T47D (cell line): ENCODE data around the gene C7orf57.

Source experiments
- DNase-seq, 2 experiments: peaks; one replicate each; pipeline versions ENCODE4 v3.0.0 to v3.0.0-alpha.2; 2011 to 2012; ENCODE audit warnings: low read depth in 1 of 2, low spot score in 1 of 2
- JUND ChIP-seq: IDR thresholded peaks from 2 replicates; pipeline ENCODE4 v1.6.1; 2012; ENCODE audit warnings: low read depth
- in situ Hi-C: cut with HindIII; loops from 2 replicates; pipeline ENCODE4 v1.10.0; 2016; ENCODE audit warnings: low sequenced_read_pairs, low pct_unique_long_range_greater_than_20kb

Gene C7orf57

GRCh38 chr7:48009257-48009656 is 26.1 kb upstream of the C7orf57 start:
- no peak for DNase-seq
- in situ Hi-C loops, result no loop called here
- TF ChIP-seq JUND, result no peak

- TF ChIP-seq JUND, result no peak
- DNase-seq, result no peak
- in situ Hi-C loops, result no loop called here
Measured at GRCh38 chr7:48009954-48010353, 25.4 kb upstream of the C7orf57 start.

- in situ Hi-C loops, result no loop called here
- DNase-seq, result no peak
- no peak for TF ChIP-seq JUND
Measured at GRCh38 chr7:48011323-48011722, 24.0 kb upstream of the C7orf57 start.

GRCh38 chr7:48011951-48012350 is 23.4 kb upstream of the C7orf57 start:
- in situ Hi-C loops, result no loop called here
- DNase-seq, result no peak
- TF ChIP-seq JUND, result no peak

GRCh38 chr7:48016641-48017040 is 18.7 kb upstream of the C7orf57 start:
- TF ChIP-seq JUND, result no peak
- in situ Hi-C loops, result no loop called here
- no peak for DNase-seq

- no peak for DNase-seq
- in situ Hi-C loops, result no loop called here
- TF ChIP-seq JUND, result no peak
Measured at GRCh38 chr7:48017674-48018073, 17.7 kb upstream of the C7orf57 start.

GRCh38 chr7:48025624-48026023 is 9.7 kb upstream of the C7orf57 start:
- TF ChIP-seq JUND, result peak; percentile 76
- in situ Hi-C loops, result no loop called here
- DNase-seq, result peak in 1 of 2 experiments; percentile 32

- TF ChIP-seq JUND, result no peak
- in situ Hi-C loops, result no loop called here
- DNase-seq, result no peak
Measured at GRCh38 chr7:48028938-48029337, 6.4 kb upstream of the C7orf57 start, which contains the start of gene SUN3. SUN3 (minus strand) TSS chr7:48029107; CDS start chr7:48028938, 169 bp downstream.

GRCh38 chr7:48031111-48031510 is 4.2 kb upstream of the C7orf57 start:
- no peak for TF ChIP-seq JUND
- no peak for DNase-seq
- in situ Hi-C loops, result no loop called here

- peak in 1 of 2 experiments; percentile 19 for DNase-seq
- in situ Hi-C loops, result no loop called here
- TF ChIP-seq JUND, result no peak
Measured at GRCh38 chr7:48033922-48034321, 1.4 kb upstream of the C7orf57 start.

- DNase-seq, result peak; percentile 33 to 43
- TF ChIP-seq JUND, result no peak
- in situ Hi-C loops, result no loop called here
Measured at GRCh38 chr7:48035967-48036478, 680 bp downstream of the C7orf57 start.

GRCh38 chr7:48038815-48039506 is 3.6 kb downstream of the C7orf57 start:
- in situ Hi-C loops, result no loop called here
- no peak for DNase-seq
- no peak for TF ChIP-seq JUND

GRCh38 chr7:48040944-48041652 is 5.8 kb downstream of the C7orf57 start:
- no peak for DNase-seq
- in situ Hi-C loops, result no loop called here
- TF ChIP-seq JUND, result no peak
